Thyroid gland (tissue), 4 donors: ENCODE data around the gene TBXA2R.

ENCODE experiments used
- CTCF ChIP-seq, 6 experiments: fragments of 200-600 bp in 3 of 6; fragments of 450-650 bp in 3 of 6; sonication (generic) in 3 of 6; IDR thresholded peaks; one replicate each; pipeline ENCODE4 v1.5.1; 2016 to 2019; ENCODE audit warnings: antibody characterized with exemption in 6 of 6, mild to moderate bottlenecking in 2 of 6, inconsistent platforms in 1 of 6, moderate library complexity in 1 of 6
- POLR2A ChIP-seq, 2 donors: fragments of 450-650 bp; IDR thresholded peaks; one replicate each; pipeline ENCODE4 v1.6.1; 2017; ENCODE audit warnings: antibody characterized with exemption in 2 of 2, mild to moderate bottlenecking in 2 of 2, moderate library complexity in 1 of 2

GRCh38 chr19:3572855-3573161, 33.9 kb downstream of the TBXA2R start, which contains the start of gene HMG20B:
- TF ChIP-seq CTCF (IDR thresholded peaks at IDR 0.05) (no peak), POLR2A (IDR thresholded peaks at IDR 0.05) (peak in 1 of 2 donors; percentile 32)
